Glutamatergic neuron (in vitro differentiated cells): ENCODE data around the gene PCGF5. TPM values are rescaled to one million over a fixed set of nuclear protein-coding genes. Genes with fewer than 3 reads are reported as not detected.

ENCODE experiments used
- DNase-seq: peaks from one replicate; pipeline ENCODE4 v3.0.0; 2022
- H3K27ac Mint-ChIP-seq: one replicate; pipeline ENCODE4 v1.8.0; 2020; ENCODE audit warnings: mild to moderate bottlenecking, mixed read lengths, inconsistent platforms; ENCODE audit not compliant: unreplicated experiment
- H3K27me3 Mint-ChIP-seq: one replicate; pipeline ENCODE4 v1.8.0; 2020; ENCODE audit warnings: mild to moderate bottlenecking, moderate library complexity, mixed read lengths, inconsistent platforms; ENCODE audit not compliant: unreplicated experiment
- H3K36me3 Mint-ChIP-seq: one replicate; pipeline ENCODE4 v1.8.0; 2020; ENCODE audit warnings: mild to moderate bottlenecking, mixed read lengths, inconsistent platforms; ENCODE audit not compliant: unreplicated experiment
- H3K4me1 Mint-ChIP-seq: one replicate; pipeline ENCODE4 v1.8.0; 2020; ENCODE audit warnings: mild to moderate bottlenecking, low read depth, mixed read lengths, inconsistent platforms; ENCODE audit not compliant: unreplicated experiment
- H3K4me3 Mint-ChIP-seq: one replicate; pipeline ENCODE4 v1.8.0; 2020; ENCODE audit warnings: mild to moderate bottlenecking, mixed read lengths, inconsistent platforms; ENCODE audit not compliant: unreplicated experiment
- H3K9me3 Mint-ChIP-seq: one replicate; pipeline ENCODE4 v1.8.0; 2020; ENCODE audit warnings: mild to moderate bottlenecking, moderate library complexity, mixed read lengths, inconsistent platforms; ENCODE audit not compliant: unreplicated experiment
- total RNA-seq: library from RNA; stranded (reverse); fragmentation: NEBNext Ultra II Directional; extraction: Animal tissue kit (Norgen Biotek cat#: 25700); gene quantifications from one replicate; pipeline ENCODE4 v1.2.1, GENCODE V29; 2021; ENCODE audit not compliant: unreplicated experiment
- TF ChIP-seq, protein P1 (sequence below): fragments of 200-600 bp; sonication (generic); IDR thresholded peaks from one replicate; pipeline ENCODE4 v1.5.0; 2021; ENCODE audit not compliant: partially characterized antibody, unreplicated experiment

The PCGF5 gene
- total RNA-seq, 1 donor from 2014 or later: 3.0 TPM

- Mint-ChIP-seq H3K27me3 (no peaks in the 10 kb centered on the region), H3K27ac (no peak overlapping the region), H3K4me1 (no peaks in the 10 kb centered on the region), H3K4me3 (no peak overlapping the region), H3K9me3 (no peaks in the 10 kb centered on the region), H3K36me3 (no peaks in the 10 kb centered on the region)
- DNase-seq: no peak
- TF ChIP-seq, protein P1, sequence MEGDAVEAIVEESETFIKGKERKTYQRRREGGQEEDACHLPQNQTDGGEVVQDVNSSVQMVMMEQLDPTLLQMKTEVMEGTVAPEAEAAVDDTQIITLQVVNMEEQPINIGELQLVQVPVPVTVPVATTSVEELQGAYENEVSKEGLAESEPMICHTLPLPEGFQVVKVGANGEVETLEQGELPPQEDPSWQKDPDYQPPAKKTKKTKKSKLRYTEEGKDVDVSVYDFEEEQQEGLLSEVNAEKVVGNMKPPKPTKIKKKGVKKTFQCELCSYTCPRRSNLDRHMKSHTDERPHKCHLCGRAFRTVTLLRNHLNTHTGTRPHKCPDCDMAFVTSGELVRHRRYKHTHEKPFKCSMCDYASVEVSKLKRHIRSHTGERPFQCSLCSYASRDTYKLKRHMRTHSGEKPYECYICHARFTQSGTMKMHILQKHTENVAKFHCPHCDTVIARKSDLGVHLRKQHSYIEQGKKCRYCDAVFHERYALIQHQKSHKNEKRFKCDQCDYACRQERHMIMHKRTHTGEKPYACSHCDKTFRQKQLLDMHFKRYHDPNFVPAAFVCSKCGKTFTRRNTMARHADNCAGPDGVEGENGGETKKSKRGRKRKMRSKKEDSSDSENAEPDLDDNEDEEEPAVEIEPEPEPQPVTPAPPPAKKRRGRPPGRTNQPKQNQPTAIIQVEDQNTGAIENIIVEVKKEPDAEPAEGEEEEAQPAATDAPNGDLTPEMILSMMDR: no peak
Measured at GRCh38 chr10:91210435-91210834, 10.0 kb upstream of the PCGF5 start.

- Mint-ChIP-seq H3K36me3 (no peaks in the 10 kb centered on the region), H3K4me3 (no peak overlapping the region), H3K27ac (no peak overlapping the region), H3K27me3 (no peaks in the 10 kb centered on the region), H3K9me3 (no peaks in the 10 kb centered on the region), H3K4me1 (no peaks in the 10 kb centered on the region)
- no peak for DNase-seq
- TF ChIP-seq, protein P1: no peak
Measured at GRCh38 chr10:91211675-91212074, 8.8 kb upstream of the PCGF5 start.

GRCh38 chr10:91214911-91215310 lies 5.6 kb upstream of the PCGF5 start:
- Mint-ChIP-seq H3K27ac (no peak overlapping the region), H3K27me3 (no peaks in the 10 kb centered on the region), H3K36me3 (no peaks in the 10 kb centered on the region), H3K9me3 (no peaks in the 10 kb centered on the region), H3K4me3 (no peak overlapping the region), H3K4me1 (no peaks in the 10 kb centered on the region)
- TF ChIP-seq, protein P1: no peak
- DNase-seq: no peak

DNA sequence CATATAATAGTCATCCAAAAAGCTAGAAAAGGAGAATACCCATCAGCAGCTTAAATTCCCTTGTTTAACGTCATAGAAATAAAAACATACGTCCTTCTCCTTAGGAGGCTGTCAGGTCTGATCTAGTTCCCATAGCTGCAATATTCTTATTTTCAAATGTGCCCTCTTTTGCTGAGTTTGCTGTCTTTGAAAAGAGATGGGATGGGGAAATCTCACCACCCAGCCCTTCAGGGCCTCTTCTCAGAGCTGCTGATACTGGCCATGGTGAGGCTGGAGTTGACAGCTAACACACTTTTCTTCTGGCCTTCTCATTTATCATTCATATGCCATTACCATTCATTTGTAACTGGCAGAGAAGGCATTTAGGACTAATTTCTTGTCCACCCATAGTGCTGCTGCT lies 5.1 kb upstream of the PCGF5 start:
- DNase-seq: no peak
- H3K4me3 Mint-ChIP-seq: no peak overlapping the region
- H3K27me3 Mint-ChIP-seq: peaks cover 3% of the 10 kb centered on the region
- H3K4me1 Mint-ChIP-seq: no peaks in the 10 kb centered on the region
- TF ChIP-seq, protein P1: no peak
- no peak overlapping the region for H3K27ac Mint-ChIP-seq
- H3K36me3 Mint-ChIP-seq: no peaks in the 10 kb centered on the region
- no peaks in the 10 kb centered on the region for H3K9me3 Mint-ChIP-seq

GRCh38 chr10:91219371-91220193 lies 881 bp upstream of the PCGF5 start:
- Mint-ChIP-seq H3K27me3 (peaks cover 6% of the 10 kb centered on the region), H3K4me1 (no peaks in the 10 kb centered on the region), H3K27ac (no peak overlapping the region), H3K4me3 (peak overlapping the region; percentile 91), H3K9me3 (no peaks in the 10 kb centered on the region), H3K36me3 (no peaks in the 10 kb centered on the region)
- TF ChIP-seq, protein P1: no peak
- DNase-seq: no peak
